Lower lobe of right lung (tissue), 2 donors: ENCODE data around the gene GLIPR2. TPM values are rescaled to one million over a fixed set of nuclear protein-coding genes. Genes with fewer than 3 reads are reported as not detected.

Experiments
- ATAC-seq, 2 donors: fragments of 200-7000 bp; cut with Tn5 transposase; one replicate each; pipeline ENCODE4 v1.9.1; 2020 to 2022; ENCODE audit warnings: mild to moderate bottlenecking in 2 of 2, moderate library complexity in 2 of 2
- DNase-seq: peaks from one replicate; pipeline ENCODE4 v3.0.0-alpha.2; 2020
- H3K27ac ChIP-seq: fragments of 200-600 bp; one replicate; pipeline ENCODE4 v1.8.0; 2022
- H3K27me3 ChIP-seq: fragments of 200-600 bp; one replicate; pipeline ENCODE4 v1.8.0; 2022; ENCODE audit warnings: low read depth
- H3K36me3 ChIP-seq: fragments of 200-600 bp; one replicate; pipeline ENCODE4 v1.8.0; 2022; ENCODE audit warnings: mild to moderate bottlenecking
- H3K4me1 ChIP-seq: fragments of 200-600 bp; one replicate; pipeline ENCODE4 v1.8.0; 2022
- H3K4me3 ChIP-seq: fragments of 200-600 bp; one replicate; pipeline ENCODE4 v1.8.0; 2022; ENCODE audit warnings: mild to moderate bottlenecking
- H3K9me3 ChIP-seq: fragments of 200-600 bp; one replicate; pipeline ENCODE4 v1.8.0; 2022
- intact Hi-C: fragments of 100-400 bp; cut with DNase I; formaldehyde crosslinking; loops from one replicate; pipeline ENCODE4 v1.11.0; 2022
- total RNA-seq: library from RNA; stranded (reverse); fragmentation: NEBNext Ultra II Directional; extraction: Animal tissue kit (Norgen Biotek cat#: 25700); gene quantifications from one replicate; pipeline ENCODE4 v1.2.1, GENCODE V29; 2021
- TF ChIP-seq, protein P1 (sequence below): fragments of 200-600 bp; IDR thresholded peaks from one replicate; pipeline ENCODE4 v1.8.0; 2022; ENCODE audit warnings: antibody characterized with exemption, mild to moderate bottlenecking
- donor health status: DM: no; HTN: yes; CAD: no; lungs with severe emphysema.

The GLIPR2 gene
- total RNA-seq, 1 donor from 2014 or later: 108 TPM

GRCh38 chr9:36207546-36208012 lies 71.0 kb downstream of the GLIPR2 start:
- Histone ChIP-seq H3K9me3 (no peaks in the 10 kb centered on the region), H3K4me1 (peaks cover 38% of the 10 kb centered on the region), H3K36me3 (peaks cover 100% of the 10 kb centered on the region), H3K27me3 (no peaks in the 10 kb centered on the region), H3K27ac (no peak overlapping the region), H3K4me3 (no peak overlapping the region)
- TF ChIP-seq, protein P1, sequence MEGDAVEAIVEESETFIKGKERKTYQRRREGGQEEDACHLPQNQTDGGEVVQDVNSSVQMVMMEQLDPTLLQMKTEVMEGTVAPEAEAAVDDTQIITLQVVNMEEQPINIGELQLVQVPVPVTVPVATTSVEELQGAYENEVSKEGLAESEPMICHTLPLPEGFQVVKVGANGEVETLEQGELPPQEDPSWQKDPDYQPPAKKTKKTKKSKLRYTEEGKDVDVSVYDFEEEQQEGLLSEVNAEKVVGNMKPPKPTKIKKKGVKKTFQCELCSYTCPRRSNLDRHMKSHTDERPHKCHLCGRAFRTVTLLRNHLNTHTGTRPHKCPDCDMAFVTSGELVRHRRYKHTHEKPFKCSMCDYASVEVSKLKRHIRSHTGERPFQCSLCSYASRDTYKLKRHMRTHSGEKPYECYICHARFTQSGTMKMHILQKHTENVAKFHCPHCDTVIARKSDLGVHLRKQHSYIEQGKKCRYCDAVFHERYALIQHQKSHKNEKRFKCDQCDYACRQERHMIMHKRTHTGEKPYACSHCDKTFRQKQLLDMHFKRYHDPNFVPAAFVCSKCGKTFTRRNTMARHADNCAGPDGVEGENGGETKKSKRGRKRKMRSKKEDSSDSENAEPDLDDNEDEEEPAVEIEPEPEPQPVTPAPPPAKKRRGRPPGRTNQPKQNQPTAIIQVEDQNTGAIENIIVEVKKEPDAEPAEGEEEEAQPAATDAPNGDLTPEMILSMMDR: no peak
- intact Hi-C loops: no loop called here
- DNase-seq (no peak), ATAC-seq (peak in 1 of 2 donors; percentile 36)

DNA sequence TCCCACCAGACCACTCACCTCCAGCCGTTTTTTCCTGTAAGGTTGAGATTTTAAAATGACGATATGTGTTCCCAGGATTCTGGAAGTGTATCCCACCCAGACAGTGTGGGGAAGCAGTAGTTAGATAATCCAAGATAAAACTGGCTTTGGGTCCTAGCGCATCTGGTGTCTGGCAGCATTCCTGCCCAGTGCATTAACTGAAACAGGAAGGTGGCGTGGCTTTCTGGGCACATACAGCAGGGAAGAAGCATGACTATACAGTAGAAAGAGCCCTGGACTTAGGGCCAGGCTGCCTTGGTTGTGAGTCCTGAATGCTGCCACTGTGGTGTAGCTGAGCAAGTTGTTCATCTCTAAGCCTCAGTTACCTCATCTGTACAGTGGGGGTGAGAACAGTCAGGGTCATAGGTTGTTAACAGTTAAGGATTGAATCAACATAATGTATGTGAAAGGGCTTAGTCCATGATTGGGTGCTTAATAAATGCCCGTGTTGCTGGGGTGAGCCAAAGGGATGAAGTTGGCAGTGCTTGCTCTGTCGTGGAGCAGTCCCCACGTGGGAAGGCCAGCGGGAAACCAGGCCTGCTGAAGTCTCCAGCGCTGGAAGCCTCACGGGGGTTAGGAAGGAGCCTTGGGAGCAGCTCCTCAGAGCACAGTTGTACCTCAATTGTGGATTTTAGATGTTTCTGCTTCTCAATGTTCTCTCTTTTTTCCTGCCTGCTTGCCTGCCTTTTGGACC lies 72.2 kb downstream of the GLIPR2 start:
- intact Hi-C loops: no loop called here
- Histone ChIP-seq H3K36me3 (peaks cover 100% of the 10 kb centered on the region), H3K27ac (no peak overlapping the region), H3K4me3 (no peak overlapping the region), H3K9me3 (no peaks in the 10 kb centered on the region), H3K27me3 (no peaks in the 10 kb centered on the region), H3K4me1 (peaks cover 38% of the 10 kb centered on the region)
- no peak for DNase-seq
- ATAC-seq: no peak
- TF ChIP-seq, protein P1: no peak

GRCh38 chr9:36210722-36211121 lies 74.2 kb downstream of the GLIPR2 start:
- Histone ChIP-seq H3K4me3 (no peak overlapping the region), H3K9me3 (no peaks in the 10 kb centered on the region), H3K27ac (no peak overlapping the region), H3K27me3 (no peaks in the 10 kb centered on the region), H3K36me3 (peaks cover 94% of the 10 kb centered on the region), H3K4me1 (peaks cover 47% of the 10 kb centered on the region)
- TF ChIP-seq, protein P1: no peak
- ATAC-seq (no peak), DNase-seq (no peak)
- intact Hi-C loops: no loop called here

DNA sequence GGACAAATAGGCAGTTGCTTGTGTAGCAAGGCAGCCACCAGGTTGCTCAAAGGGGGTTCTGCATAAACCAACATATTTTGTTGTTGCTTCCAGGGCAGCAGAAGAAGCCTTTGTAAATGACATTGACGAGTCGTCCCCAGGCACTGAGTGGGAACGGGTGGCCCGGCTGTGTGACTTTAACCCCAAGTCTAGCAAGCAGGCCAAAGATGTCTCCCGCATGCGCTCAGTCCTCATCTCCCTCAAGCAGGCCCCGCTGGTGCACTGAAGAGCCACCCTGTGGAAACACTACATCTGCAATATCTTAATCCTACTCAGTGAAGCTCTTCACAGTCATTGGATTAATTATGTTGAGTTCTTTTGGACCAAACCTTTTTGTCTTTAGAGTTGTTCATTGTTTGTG lies 75.0 kb downstream of the GLIPR2 start:
- Histone ChIP-seq H3K36me3 (peaks cover 89% of the 10 kb centered on the region), H3K27me3 (no peaks in the 10 kb centered on the region), H3K9me3 (no peaks in the 10 kb centered on the region), H3K4me3 (no peak overlapping the region), H3K27ac (no peak overlapping the region), H3K4me1 (peaks cover 47% of the 10 kb centered on the region)
- intact Hi-C loops: no loop called here
- TF ChIP-seq, protein P1: no peak
- ATAC-seq (no peak), DNase-seq (no peak)

- Histone ChIP-seq H3K9me3 (no peaks in the 10 kb centered on the region), H3K27me3 (no peaks in the 10 kb centered on the region), H3K4me3 (no peak overlapping the region), H3K4me1 (peaks cover 42% of the 10 kb centered on the region), H3K27ac (no peak overlapping the region), H3K36me3 (peaks cover 89% of the 10 kb centered on the region)
- intact Hi-C loops: no loop called here
- DNase-seq (no peak), ATAC-seq (no peak)
- TF ChIP-seq, protein P1: no peak
Observed at GRCh38 chr9:36213387-36213786, 76.9 kb downstream of the GLIPR2 start.

Other genes starting within 250 kb of the GLIPR2 start
- 8.7 TPM for gene HRCT1, start 230.5 kb upstream of the GLIPR2 start, total RNA-seq
- 11.9 TPM for gene SPAAR, start 227.2 kb upstream of the GLIPR2 start, total RNA-seq
- not detected for gene OR2S2, start 178.6 kb upstream of the GLIPR2 start, total RNA-seq
- gene RECK, start 99.8 kb upstream of the GLIPR2 start, total RNA-seq: 15.2 TPM
- 0.18 TPM for gene CCIN, start 32.7 kb downstream of the GLIPR2 start, total RNA-seq
- gene CLTA, start 54.2 kb downstream of the GLIPR2 start, total RNA-seq: 177 TPM
- gene GNE, start 121.7 kb downstream of the GLIPR2 start, total RNA-seq: 14.6 TPM